ENCODE results near the gene AXIN2.

GRCh38 chr17:65561452-65562205 lies at the start of gene AXIN2:
- TF ChIP-seq, protein P1, sequence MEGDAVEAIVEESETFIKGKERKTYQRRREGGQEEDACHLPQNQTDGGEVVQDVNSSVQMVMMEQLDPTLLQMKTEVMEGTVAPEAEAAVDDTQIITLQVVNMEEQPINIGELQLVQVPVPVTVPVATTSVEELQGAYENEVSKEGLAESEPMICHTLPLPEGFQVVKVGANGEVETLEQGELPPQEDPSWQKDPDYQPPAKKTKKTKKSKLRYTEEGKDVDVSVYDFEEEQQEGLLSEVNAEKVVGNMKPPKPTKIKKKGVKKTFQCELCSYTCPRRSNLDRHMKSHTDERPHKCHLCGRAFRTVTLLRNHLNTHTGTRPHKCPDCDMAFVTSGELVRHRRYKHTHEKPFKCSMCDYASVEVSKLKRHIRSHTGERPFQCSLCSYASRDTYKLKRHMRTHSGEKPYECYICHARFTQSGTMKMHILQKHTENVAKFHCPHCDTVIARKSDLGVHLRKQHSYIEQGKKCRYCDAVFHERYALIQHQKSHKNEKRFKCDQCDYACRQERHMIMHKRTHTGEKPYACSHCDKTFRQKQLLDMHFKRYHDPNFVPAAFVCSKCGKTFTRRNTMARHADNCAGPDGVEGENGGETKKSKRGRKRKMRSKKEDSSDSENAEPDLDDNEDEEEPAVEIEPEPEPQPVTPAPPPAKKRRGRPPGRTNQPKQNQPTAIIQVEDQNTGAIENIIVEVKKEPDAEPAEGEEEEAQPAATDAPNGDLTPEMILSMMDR (IDR thresholded peaks at IDR 0.05): peak in 2 of 4 experiments; percentile 36 to 40
- no peak for TF ChIP-seq POLR2A (IDR thresholded peaks at IDR 0.05)
- TF ChIP-seq POLR2AphosphoS5 (IDR thresholded peaks at IDR 0.05): peak; percentile 34
